DMS53 (cell line): ENCODE data around the gene FBXW9.
"Not testable (repeated sequence)": the region's sequence is repeated elsewhere in the genome, so short reads cannot be mapped to it uniquely, and the experiment has no call there.

ENCODE experiments used
- DNase-seq: peaks from one replicate; lab custom pipeline; 2025; lab: John Stamatoyannopoulos, UW

FBXW9 gene

DNA sequence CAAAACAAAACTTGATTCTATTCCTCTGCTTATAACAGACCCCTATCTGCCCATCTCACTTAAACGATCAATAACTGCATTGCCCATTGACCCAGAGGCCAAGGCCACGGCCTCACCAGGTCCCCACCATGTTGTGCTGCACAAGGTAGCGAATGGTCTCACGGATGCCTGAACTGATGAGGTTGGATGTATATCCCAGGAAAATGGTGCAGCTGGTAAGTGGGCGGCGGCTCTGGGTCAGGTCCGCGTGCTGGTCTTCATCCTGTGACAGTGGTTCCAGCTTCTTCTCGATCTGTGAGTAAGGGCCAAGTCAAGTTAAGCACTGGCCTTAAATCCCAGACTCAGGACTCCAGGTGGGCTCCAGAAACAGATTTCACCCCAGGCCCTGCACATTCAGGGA lies 16.4 kb downstream of the FBXW9 start:
- no peak for DNase-seq

DNA sequence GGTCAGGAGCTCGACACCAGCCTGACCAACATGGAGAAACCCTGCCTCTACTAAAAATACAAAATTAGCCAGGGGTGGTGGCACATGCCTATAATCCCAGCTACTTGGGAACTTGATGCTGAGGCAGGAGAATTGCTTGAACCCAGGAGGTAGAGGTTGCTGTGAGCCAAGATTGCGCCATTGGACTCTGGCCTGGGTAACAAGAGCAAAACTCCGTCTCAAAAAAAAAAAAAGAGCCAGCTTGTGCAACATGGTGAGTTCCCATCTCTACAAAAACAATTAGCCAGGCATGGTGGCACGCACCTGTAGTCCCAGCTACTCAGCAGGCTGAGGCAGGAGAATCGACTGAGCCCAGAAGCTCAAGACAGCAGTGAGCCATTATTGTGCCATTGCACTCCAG lies 18.4 kb downstream of the FBXW9 start:
- not testable (repeated sequence) for DNase-seq

DNA sequence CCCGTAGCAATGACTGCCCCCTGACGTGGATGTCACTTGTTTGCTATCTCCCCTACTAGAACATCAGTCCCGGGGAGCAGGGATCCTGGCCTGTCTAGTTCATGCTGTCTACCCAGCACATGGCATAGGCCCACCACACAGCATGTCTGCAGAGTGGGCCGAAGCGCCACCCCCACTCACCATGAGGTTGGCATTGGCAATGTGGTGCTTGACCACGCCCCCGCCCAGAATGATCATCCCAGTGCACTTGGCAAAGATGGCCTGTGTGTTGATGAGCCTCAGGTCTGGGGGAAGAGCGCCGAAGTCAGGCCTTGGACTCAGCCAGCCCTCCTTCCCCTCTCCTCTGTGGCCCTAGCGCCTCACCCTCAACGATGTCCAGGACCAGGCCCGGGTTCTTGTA lies 19.5 kb downstream of the FBXW9 start:
- DNase-seq, result no peak

DNA sequence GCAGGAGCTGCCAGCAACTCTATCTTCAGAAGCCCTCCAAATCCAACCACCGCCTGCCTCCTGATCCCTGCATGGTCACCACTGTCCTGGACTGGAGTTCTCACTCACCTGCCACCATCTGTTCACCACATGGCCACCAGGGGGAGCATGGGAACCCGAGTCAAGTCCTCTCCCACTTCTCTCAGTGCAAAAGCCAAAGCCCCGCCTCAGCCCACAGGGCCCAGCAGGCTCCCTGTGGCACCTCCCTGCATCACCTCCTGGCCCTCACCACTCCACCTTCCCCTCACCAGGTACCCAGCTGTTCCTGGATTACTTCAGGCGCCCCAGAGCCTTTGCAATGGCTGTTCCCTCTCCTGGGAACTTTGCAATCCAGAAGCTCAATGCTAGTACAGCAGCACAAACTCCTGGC lies 20.0 kb downstream of the FBXW9 start:
- peak; percentile 88 for DNase-seq

DNA sequence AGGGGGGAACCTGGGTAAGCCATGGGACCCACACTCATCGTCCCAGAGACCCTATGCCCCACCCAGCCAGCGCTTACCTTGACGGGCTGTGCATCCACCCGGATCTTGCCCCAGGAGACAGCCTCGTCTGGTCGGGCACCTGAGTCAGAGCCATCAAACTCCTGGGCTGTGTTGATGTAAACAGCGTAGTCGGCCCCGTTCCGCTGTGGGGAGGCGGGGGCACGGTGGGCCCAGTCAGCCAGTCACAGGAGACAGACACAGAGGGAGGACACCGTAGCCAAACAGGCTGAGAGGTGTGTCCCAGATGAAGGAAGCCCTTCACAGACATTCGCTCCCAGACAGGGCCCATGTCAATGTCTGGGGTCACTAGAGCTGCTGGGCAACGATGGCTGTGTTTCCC lies 20.5 kb downstream of the FBXW9 start:
- DNase-seq, result no peak

DNA sequence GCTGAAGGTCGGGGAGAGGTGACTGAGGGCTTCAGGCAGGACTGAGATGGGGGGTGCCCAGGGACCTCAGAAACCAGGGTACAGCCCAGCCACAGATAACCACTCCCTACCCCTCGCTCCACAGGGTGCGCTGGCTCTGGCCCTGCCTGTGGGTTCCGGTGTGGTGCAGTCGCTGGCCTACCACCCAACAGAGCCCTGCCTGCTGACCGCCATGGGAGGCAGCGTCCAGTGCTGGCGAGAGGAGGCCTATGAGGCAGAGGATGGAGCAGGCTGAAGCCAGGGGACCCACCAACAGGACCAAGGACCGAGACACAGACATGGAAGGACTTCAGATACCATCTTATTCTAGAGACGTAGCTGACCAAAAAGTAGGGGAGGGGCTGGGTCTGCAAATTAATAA lies 21.0 kb downstream of the FBXW9 start:
- no peak for DNase-seq

DNA sequence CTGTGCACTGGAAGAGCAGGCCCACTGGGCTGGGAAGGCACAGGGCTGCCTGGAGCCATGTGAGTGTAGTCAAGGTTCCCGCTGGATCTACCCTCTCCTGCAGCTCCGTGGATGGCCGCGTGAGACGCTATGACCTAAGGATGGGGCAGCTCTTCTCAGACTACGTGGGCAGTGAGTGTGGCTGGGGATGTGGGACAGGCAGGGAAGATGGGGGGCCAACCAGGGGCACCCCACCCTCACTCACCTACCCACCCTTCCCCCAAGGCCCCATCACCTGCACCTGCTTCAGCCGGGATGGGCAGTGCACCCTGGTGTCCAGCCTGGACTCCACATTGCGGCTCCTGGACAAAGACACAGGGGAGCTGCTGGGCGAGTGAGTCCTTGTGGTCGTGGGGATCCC lies 23.7 kb downstream of the FBXW9 start:
- peak; percentile 29 for DNase-seq

DNA sequence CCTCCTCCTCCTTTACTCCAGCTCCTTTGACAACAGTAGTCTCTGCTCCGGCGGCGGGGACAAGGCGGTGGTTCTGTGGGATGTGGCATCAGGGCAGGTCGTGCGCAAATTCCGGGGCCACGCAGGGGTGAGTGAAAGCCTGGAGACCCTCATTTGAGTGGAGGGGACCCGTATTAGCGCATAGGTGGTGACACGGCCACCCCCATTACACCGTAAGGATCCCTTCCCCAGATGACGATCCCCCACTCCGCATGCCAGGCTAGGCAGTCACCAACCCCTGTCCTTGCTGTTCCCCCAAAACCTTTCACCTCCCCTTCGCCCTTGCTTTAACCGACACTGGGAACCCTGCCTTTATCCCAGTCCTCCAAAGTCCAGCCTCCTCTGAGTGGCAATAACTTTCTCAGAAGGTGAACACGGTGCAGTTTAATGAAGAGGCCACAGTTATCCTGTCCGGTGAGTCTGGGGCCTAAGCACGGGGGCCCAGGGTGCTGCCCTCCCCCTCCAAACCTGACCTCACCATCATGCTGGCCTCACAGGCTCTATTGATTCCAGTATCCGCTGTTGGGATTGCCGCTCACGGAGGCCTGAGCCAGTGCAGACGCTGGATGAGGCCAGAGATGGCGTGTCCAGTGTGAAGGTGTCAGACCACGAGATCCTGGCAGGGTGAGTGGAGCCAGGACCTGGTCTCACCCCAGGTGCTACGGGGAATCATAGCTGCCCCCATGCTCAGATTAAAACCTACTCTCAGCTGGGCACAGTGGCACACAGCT lies 26.1 kb downstream of the FBXW9 start:
- DNase-seq, result no peak

DNA sequence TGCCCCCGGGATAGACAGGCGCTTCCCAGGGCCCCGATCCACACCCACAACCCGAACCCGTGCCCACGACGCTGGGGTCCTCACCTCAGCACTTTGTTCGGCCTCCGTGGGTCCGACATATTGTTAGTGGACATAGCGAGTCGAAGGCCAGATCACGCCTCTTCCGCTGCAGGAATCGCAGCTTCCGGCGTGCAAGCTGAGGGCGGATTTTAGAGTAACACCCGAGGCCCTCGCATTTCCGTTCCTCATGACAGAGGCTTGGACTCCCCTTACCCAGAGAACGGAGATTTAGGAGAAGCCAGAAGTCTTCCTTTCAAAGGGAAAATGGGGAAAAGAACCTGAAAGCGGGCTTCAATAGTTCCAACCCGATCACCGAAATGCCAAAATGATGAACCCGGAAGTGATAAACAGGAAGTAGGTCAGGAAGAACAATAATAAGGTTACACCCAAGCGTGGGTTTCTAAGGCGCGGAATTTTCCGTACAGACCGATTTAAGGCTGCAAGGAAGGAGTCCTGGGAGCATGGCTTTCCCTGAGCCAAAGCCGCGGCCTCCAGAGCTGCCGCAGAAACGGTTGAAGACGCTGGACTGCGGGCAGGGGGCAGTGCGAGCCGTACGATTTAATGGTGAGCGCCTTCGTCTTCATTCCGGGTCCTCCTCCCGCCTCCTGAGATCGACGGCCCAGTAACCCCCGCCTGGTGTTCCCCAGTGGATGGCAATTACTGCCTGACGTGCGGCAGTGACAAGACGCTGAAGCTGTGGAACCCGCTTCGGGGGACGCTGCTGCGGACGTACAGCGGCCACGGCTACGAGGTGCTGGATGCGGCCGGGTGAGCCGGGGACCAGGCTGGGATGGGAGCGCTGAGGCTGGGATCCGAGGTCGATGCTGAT lies 26.9 kb downstream of the FBXW9 start:
- peak; percentile 86 for DNase-seq

DNA sequence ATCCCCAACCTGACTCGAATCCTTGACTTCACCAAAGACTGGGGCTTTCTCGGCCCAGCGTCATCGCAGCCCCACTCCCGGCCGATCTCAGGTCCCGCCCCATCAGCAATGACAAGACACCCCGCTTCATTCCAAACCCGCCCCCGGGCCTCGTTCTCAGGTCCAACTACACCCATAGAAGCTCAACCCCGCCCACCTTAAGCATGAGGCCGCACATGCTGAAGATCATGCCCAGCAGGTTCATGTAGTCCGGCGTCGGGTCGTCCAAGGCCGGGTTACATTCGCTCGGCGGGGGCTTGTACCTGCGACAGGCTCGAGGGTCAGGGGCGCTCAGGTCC lies 27.5 kb downstream of the FBXW9 start:
- DNase-seq, result peak; percentile 60

DNA sequence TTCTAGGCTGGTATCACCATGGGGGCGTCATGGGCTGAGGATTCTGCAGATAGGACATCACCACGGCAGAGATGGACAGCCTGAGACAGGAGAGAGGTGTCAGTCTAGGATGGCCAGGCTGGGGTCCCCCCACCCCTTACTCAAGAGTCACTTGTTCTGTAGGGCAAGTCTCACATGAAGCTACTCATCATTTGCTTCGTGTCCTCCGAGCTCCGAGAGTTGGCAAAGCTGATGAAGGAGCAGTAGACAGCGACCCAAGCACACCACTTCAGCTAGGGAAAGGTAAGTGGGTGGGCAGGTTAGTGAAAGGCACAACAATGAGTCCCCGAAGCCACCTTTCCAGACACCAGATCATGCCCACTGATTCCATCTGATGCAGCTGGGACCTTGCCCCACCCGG lies 28.1 kb downstream of the FBXW9 start:
- no peak for DNase-seq

DNA sequence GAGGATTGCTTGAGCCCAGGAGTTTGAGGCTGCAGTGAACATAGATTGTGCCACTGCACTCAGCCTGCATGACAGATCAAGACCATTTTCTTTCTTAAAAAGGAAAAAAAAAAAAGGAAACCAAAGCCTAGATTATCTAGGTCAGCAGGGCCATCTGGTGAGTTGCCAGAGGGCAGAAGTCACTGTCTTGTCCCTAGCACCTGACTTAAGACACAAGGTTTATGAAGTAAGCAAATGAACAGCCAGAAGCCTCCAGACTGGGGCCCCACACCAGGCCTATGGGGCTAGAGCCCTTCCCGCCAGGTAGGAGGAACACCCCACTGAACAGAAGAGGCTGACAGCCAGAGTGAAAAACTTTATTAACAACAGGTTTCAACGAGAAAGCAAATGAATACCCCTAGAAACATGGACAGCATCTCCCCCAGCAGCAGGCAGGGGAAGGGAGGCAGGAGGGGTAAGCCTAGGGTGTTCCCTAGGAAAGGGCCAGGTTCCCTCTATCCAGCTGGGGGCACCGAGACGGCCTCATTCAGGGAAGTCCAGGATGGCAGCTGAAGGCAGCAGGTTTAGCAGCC lies 28.6 kb downstream of the FBXW9 start:
- DNase-seq, result no peak

DNA sequence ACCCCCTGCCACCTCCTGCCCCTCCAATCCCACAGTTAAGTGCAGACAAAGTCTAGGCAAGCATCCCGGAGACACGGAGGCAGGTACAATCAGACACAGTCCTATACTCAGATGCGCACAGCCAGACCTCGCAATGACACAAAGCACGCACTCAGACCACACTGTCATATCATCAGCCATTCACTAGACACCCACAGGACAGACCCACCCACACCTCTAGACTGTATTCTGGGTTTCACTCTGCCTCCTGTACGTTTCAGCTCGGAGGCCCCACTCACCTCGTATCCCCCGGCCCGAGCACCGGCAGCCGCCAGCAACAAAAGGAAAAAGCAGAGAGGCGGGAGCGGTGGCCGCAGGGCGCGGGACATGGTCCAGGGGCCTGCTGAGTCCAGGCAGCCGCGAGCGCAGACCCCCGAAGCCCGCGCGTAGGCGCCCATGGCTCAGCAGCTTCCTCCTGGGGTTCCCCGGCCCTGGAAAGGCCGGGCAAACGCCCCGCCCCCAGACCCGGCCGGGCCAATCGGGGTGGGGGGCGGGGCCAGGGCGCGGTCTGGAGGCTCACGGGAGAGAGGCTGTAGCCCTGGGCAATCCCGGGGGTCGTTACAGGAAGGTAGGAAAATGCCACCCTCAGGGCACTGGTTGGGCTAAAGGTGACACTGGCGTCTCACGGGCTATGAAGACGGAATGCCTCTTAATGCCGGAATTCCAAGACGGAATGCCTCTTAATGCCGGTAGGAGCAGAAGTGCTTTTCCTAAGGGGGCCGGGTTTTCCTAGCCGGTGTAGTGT lies 30.0 kb downstream of the FBXW9 start, which contains the start of the genes MAN2B1 and WDR83:
Gene MAN2B1, minus strand, starts transcription at position 478 of the 784 bp plus-strand sequence. Its CDS starts 41 bp downstream, at position 437.
Gene WDR83, plus strand, starts transcription at position 543 of the 784 bp plus-strand sequence. CDS start 2,984 bp downstream, outside the sequence.
- DNase-seq, result peak; percentile 80

DNA sequence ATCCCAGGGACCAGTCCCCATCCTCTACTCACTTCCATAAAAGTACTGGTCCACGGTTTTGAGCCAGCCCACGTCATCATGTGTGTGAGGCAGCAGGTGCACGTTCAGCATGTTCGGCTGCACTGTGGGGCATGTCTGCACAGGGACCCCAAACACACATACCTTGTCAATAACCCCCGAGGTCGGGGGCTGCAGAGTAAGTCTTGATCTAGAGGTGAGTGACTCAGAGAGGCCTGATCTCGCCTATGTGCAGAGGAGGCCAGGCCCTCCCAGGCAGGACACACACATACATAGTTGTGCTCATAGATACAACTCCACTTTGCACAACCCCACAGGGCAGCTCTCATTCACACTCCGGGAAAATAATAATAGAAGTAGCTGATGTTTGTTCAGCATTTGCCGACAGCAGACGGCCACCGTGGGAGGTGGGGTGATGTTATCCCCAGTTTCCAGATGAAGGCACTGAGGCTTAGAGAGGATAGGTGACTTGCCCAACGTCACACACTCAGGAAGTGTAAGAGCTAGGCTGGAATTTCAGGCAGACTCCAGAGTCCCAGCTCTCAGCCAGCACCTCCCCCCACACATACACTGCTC lies 30.7 kb downstream of the FBXW9 start:
- DNase-seq, result no peak

DNA sequence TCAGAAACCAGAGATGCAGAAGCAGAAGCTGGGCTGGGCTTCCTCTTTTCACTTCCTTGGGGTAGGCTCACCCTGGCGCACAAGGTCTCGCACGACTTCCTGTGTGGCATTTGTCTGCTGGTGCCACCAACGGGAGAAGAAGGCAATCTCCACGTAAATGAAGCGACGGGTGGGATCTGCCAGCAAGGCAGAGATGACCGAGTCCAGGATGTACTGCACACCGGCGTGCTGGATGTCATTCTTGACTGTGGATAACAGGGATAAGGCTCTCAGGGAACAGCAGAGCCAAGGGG lies 31.2 kb downstream of the FBXW9 start:
- no peak for DNase-seq

DNA sequence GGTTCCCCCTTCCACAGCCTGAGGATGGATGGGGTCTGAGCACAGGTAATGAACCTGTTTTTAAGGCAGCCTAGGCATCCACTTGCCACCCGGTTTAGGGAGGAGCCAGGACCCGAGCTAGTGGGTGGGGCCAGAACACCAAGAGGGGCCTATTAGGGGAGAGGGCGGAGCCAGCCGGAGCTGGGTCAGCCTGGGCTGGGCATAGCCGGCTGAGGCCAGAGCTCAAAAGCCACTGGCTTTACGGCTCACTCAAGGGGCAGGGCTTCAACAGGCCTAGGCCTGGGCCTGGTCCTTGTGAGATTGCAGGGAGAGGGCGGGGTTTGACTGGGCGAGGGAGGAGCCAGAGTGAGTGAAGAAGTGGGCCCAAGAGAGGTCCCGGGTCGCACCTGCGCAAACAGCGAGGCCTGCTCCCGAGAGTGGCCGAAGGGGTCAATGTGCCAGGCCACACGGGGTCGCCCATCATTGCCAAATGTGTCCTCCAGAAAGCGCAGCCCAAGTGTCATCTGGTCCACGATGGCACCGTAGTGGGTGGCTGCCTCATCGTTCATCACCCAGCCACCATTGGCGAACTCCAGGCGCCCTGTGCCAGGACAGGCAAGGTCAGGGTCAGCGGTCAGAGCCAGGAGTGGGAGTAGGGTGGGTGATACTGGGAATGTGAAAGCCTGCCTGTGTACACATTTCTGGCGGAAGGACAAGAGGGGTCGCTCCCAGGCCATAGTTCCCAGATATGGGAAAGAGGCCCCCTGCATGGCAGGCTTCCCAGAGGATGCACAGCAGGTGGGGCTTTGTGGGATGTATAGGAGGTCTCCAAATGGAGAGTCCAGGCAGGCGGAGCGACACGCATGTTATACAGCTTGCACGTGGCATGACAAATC lies 31.8 kb downstream of the FBXW9 start:
- peak; percentile 22 for DNase-seq

DNA sequence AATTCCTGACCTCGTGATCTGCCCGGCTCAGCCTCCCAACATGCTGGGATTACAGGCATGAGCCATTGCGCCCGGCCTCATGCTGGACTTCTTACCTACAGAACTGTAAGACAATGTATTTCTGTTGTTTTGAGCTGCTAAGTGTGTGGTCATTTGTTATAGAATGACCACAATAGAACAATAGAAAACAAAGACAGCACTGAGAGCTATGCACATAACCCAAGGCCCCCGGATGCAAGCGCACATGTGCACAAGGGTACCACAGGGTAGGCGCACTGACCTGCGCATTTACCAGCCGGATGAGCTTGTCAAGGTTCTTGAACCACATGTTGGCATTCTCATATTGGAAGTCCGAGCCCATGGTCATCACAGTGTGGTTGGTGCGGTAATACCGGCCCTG lies 35.5 kb downstream of the FBXW9 start:
- no peak for DNase-seq

DNA sequence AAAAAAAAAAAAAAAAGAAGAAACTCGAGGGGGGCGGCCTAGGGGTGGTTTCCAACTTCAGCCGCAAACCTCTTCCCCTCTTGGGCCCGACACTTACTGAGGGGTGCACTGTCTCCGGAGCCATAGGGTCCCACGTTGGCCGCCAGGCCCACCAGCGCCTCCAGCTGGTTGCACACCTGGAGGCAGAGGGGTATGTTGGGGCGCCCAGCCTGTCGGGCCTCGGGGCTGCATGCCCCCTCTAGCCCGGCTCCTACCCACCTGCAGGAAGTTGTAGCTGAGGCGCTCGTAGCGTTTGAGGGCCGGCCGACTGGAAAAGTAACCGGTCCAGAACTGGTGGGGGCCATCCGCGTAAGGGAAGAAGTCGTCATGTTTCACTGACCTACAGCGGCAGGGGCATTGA lies 38.5 kb downstream of the FBXW9 start:
- no peak for DNase-seq

DNA sequence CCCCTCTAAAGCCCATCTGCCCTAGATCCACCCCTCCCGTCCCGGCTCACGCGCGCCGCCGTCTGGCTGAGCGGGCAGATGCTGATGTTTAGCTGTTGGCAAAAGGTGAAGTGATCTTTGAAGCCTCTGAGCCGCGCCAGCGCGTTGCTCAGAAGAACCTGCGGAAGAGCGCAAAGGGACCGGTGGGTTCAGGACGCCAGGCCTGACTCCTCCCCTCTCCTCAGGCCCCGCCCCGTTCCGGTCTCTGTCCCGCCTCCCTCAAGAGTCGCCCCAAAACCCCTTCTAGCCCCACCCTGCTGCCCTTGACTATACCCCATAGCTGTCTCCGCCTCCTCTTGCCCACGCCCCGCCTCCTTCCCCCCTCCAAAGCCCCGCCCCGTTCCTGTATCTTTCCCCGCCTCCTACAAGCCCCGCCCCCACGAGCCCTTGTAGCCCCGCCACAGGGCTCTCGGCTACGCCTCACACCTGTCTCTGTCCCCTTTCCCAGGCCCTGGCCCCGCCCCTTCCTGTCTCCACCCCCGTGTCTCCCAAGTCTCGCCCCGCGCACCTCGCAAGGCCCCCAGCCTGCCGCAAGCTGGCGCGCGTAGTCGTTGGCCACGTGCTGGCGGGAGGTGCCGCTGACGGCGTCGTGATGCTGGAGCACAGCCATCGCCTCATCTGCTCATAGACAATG lies 39.4 kb downstream of the FBXW9 start:
- DNase-seq, result no peak

DNA sequence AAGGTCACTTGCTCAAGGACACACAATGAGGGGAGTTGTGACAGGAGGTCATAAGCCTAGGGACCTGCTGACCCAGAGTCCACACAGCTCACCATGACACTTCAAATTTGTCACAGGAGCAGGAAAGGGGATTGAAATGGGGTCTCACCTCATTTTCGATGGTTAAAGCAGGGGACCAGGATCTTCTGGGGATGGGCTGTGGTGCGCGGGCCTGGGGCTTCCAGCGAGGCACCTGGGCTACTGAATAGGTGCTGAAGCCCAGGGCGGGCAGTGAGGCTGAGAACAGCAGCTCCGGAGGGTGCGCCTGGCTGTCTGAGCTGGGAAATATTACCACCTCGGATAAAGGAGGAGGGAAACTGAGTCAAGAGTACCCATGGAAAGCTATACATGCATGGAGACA lies 40.9 kb downstream of the FBXW9 start:
- no peak for DNase-seq
